ENCODE data around the gene RCOR2.

RCOR2 gene

GRCh38 chr11:63892228-63892627 lies 24.7 kb downstream of the RCOR2 start:
- no peak overlapping the region for H3K4me3 ChIP-seq (ENCODE audit: low read depth, low read length)
- TF ChIP-seq, protein P1, sequence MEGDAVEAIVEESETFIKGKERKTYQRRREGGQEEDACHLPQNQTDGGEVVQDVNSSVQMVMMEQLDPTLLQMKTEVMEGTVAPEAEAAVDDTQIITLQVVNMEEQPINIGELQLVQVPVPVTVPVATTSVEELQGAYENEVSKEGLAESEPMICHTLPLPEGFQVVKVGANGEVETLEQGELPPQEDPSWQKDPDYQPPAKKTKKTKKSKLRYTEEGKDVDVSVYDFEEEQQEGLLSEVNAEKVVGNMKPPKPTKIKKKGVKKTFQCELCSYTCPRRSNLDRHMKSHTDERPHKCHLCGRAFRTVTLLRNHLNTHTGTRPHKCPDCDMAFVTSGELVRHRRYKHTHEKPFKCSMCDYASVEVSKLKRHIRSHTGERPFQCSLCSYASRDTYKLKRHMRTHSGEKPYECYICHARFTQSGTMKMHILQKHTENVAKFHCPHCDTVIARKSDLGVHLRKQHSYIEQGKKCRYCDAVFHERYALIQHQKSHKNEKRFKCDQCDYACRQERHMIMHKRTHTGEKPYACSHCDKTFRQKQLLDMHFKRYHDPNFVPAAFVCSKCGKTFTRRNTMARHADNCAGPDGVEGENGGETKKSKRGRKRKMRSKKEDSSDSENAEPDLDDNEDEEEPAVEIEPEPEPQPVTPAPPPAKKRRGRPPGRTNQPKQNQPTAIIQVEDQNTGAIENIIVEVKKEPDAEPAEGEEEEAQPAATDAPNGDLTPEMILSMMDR (IDR thresholded peaks at IDR 0.05; ENCODE audit: low read depth, low read length) = no peak

- no peak overlapping the region for H3K4me3 ChIP-seq (ENCODE audit: low read depth, low read length)
- TF ChIP-seq, protein P1 (IDR thresholded peaks at IDR 0.05; ENCODE audit: low read depth, low read length) = no peak
Measured at GRCh38 chr11:63890368-63890767, 26.6 kb downstream of the RCOR2 start.

DNA sequence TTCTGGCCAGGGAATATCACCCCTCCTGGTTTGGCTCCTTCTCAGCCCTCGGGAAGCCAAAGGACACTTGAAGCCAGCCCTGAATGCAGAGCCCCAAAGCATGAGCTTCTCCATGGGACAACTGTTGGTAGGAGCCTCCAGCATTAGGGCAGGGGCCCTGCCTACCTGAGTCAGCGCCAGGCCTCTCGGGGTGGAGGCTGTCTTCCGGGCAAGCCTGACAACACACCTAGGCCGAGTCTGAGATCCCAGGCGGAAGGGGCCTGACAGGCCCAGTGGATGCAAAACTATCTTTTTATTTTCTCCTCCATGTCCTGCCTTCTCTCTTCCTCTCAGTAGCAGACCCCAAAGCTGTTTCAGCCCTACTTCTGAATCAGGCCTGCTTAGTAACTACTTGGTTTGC lies 27.6 kb downstream of the RCOR2 start:
- no peak overlapping the region for H3K4me3 ChIP-seq (ENCODE audit: low read depth, low read length)
- TF ChIP-seq, protein P1 (IDR thresholded peaks at IDR 0.05; ENCODE audit: low read depth, low read length) = no peak

- no peak overlapping the region for H3K4me3 ChIP-seq (ENCODE audit: low read depth, low read length)
- TF ChIP-seq, protein P1 (IDR thresholded peaks at IDR 0.05; ENCODE audit: low read depth, low read length) = no peak
Measured at GRCh38 chr11:63888170-63889086, 28.5 kb downstream of the RCOR2 start.

- no peak overlapping the region for H3K4me3 ChIP-seq (ENCODE audit: low read depth, low read length)
Measured at GRCh38 chr11:63887386-63887999, 29.5 kb downstream of the RCOR2 start.

GRCh38 chr11:63884196-63884932 lies 32.6 kb downstream of the RCOR2 start:
- TF ChIP-seq, protein P1 (IDR thresholded peaks at IDR 0.05; ENCODE audit: low read depth, low read length) = no peak
- H3K4me3 ChIP-seq (ENCODE audit: low read depth, low read length) = no peak overlapping the region

More at GRCh38 chr11:63887386-63887999, 29.5 kb downstream of the RCOR2 start:
- TF ChIP-seq, protein P1 (IDR thresholded peaks at IDR 0.05; ENCODE audit: low read depth, low read length) = no peak

Data from WI38 (cell line).